GM21381 (cell line): ENCODE results near the gene DDX49.
"Not testable (repeated sequence)": the region's sequence is repeated elsewhere in the genome, so short reads cannot be mapped to it uniquely, and the experiment has no call there.

Experiments used
- ATAC-seq: cut with Tn5 transposase; IDR thresholded peaks from one replicate; pipeline ENCODE4 v1.9.1; 2021; ENCODE audit warnings: mild to moderate bottlenecking, moderate library complexity; ENCODE audit not compliant: unreplicated experiment

The DDX49 gene

GRCh38 chr19:18941628-18942354, 22.3 kb downstream of the DDX49 start:
- no peak for ATAC-seq

- ATAC-seq, result no peak
These were observed 23.2 kb downstream of the DDX49 start for GRCh38 chr19:18942692-18943091.

GRCh38 chr19:18943465-18943864, 23.9 kb downstream of the DDX49 start:
- no peak for ATAC-seq

DNA sequence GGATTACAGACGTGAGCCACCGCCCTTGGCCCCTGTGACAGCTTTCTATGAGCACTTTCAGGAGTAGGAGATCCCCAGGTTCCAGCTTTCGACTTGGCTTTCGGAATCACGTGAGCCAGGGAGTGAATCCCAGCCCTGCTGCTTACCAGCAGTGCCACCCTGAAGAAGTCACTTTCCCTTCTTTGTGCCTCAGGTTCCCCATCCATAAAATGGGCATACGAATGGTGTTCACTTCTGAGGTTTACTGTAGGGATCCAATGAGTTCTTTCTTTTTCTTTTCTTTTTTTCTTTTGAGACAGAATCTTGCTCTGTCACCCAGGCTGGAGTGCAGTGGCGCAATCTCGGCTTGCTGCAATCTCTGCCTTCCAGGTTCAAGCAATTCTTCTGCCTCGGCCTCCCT, 25.8 kb downstream of the DDX49 start:
- ATAC-seq, result no peak

DNA sequence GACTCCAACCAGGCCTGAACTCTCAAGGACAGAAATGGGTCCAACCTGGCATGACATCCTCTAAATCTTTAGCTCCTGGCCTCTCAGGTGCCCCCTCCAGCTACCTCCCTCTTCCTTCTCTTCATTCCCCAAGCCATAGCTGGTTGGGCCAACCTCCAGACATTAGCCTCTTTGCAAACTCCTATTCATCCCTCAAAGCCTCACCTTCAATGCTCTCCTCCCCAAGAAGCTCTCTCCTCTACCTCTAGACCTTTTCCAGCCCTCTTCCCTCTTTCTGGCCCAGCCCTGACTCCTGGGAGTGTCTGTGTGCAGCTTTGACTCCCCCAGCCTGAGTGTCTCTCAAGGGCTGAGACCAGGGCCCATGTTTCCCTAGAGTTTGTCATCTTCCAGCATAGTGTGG, 26.8 kb downstream of the DDX49 start:
- no peak for ATAC-seq

DNA sequence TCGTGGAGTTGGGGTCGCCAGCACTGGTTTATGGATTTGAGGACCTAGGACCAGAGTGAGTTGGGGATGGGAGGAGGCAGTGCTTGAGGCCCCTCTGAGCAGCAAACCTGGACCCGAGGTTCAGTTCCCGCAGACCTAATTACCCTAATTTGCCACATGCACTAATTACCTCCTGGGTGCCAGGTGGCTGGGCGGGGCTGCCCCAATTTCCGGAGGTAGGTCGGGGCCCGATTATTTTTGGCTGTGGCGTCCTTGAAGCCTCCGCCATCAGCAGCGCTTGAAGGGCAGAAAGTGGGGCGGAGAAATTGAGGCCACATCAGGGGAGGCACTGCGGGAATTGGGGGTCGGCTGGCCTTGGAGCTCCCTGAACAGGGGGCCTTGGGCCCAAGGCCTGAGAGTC, 27.4 kb downstream of the DDX49 start:
- no peak for ATAC-seq

- no peak for ATAC-seq
These were observed 28.8 kb downstream of the DDX49 start for GRCh38 chr19:18948075-18948975.

- no peak for ATAC-seq
These were observed 29.5 kb downstream of the DDX49 start for GRCh38 chr19:18948976-18949356.

- ATAC-seq, result no peak
These were observed 30.3 kb downstream of the DDX49 start for GRCh38 chr19:18949858-18950257.

- no peak for ATAC-seq
These were observed 32.3 kb downstream of the DDX49 start for GRCh38 chr19:18951721-18952281.

GRCh38 chr19:18952364-18953003, 33.0 kb downstream of the DDX49 start:
- not testable (repeated sequence) for ATAC-seq

- ATAC-seq, result no peak
These were observed 34.6 kb downstream of the DDX49 start for GRCh38 chr19:18954094-18954493.

- ATAC-seq, result no peak
These were observed 35.5 kb downstream of the DDX49 start for GRCh38 chr19:18955042-18955441.

DNA sequence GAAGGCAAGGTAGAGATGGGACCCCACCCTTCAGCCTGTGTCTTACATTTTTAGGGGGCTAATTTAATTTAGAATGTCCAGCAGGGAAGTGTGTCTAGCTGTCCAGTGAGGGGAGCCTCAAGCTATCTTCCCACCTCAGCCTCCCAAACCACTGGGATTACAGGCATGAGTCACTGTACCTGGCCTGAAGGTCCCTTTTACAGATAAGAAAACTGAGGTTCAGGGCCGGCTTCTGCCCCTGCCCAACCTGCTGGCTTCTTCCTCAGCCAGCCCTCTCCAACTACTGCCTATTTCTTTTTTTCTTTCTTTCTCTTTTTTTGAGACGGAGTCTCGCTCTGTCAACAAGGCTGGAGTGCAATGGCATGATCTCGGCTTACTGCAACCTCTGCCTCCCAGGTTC, 40.9 kb downstream of the DDX49 start:
- no peak for ATAC-seq

- no peak for ATAC-seq
These were observed 42.5 kb downstream of the DDX49 start for GRCh38 chr19:18961767-18962620.

DNA sequence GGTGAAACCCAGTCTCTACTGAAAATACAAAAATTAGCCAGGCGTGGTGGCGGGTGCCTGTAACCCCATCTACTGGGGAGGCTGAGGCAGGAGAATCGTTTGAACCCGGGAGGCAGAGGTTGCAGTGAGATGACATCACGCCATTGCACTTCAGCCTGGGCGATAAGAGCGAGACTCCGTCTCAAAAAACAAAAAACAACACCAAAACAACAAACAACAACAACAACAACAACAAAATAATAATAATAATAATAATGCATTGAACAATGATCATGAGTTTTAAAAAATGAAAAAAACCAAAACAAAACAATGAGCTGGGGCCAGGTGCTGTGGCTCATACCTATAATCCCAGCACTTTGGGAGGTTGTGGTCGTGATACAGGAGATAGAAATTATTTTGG, 44.6 kb downstream of the DDX49 start:
- ATAC-seq, result no peak

GRCh38 chr19:18966307-18966706, 46.8 kb downstream of the DDX49 start:
- no peak for ATAC-seq

GRCh38 chr19:18967358-18968146, 48.0 kb downstream of the DDX49 start:
- no peak for ATAC-seq

GRCh38 chr19:18969931-18970659, 50.6 kb downstream of the DDX49 start:
- no peak for ATAC-seq
